Stimulated activated naive CD8-positive, alpha-beta T cell treated with anti-CD3 and anti-CD28 coated beads, Interleukin-15, amount 100 ng/mL, for 72 hours (primary cell): ENCODE measurements around the gene RNASE1.
A peak's percentile ranks its signal among the peaks of the same experiment; 100 is the strongest.
"Not testable (repeated sequence)": the region's sequence is repeated elsewhere in the genome, so short reads cannot be mapped to it uniquely, and the experiment has no call there.

ENCODE experiments used
- ATAC-seq: fragments of 150-1000 bp; cut with Tn5 transposase; 2 replicates; pipeline ENCODE4 v1.10.0; 2021; ENCODE audit warnings: mild to moderate bottlenecking, moderate library complexity
- DNase-seq, 2 donors: peaks; one replicate each; pipeline ENCODE4 v3.0.0; 2021 to 2022
- H3K27ac Mint-ChIP-seq, 2 donors: one replicate each; pipeline ENCODE4 v1.8.0; 2022; ENCODE audit warnings: mild to moderate bottlenecking in 2 of 2, mixed read lengths in 2 of 2, moderate library complexity in 2 of 2
- H3K27me3 Mint-ChIP-seq: one replicate; pipeline ENCODE4 v1.8.0; 2022; ENCODE audit warnings: mixed read lengths
- H3K4me1 Mint-ChIP-seq: one replicate; pipeline ENCODE4 v1.8.0; 2022; ENCODE audit warnings: mild to moderate bottlenecking, mixed read lengths
- H3K4me3 Mint-ChIP-seq, 2 donors: one replicate each; pipeline ENCODE4 v1.8.0; 2022; ENCODE audit warnings: mild to moderate bottlenecking in 2 of 2, mixed read lengths in 2 of 2, moderate library complexity in 1 of 2
- H3K9me3 Mint-ChIP-seq, 2 donors: one replicate each; pipeline ENCODE4 v1.8.0; 2022; ENCODE audit warnings: mixed read lengths in 2 of 2

Gene RNASE1

DNA sequence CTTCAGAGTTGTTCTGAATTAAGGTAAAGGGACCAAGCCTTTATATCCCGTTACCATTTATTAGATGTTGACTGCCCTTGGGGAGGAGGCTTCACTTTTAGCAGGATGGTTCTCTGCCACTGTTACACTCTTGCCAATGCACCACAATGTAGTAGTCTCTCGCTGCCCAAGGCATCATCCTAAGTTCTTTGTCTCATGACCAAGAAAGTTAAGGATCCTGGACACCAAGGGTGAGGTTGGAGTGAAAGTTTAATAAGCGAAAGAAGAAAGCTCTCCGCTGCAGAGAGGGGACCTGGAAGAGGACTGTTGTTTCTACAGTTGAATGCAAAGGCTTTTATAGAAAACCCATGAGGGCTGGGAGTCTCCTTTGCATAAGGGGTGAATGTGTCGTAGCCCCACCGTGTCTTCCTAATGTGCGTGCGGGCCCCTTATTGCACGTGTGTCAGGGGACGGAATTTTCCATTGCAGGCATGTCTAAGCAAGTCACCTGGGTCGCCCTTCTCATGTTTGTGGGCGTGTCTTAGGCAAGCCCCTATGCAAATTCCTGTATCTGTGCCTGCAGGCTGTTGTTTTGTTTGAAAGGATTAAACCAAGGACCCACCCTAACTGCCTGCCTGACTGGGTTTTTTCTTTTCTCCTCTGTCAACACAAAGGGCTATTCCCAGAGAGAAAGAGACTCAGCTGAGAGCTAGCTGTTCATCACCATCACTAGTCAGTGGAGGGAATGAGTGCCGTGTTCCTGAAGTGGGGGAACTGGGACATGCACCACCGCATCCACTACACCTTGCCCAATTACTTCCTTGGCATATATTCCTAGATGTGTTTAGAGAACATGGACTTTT is 17.6 kb upstream of the RNASE1 start:
- DNase-seq = no peak
- no peak for ATAC-seq
- Mint-ChIP-seq H3K27me3 (no peaks in the 10 kb centered on the region), H3K27ac (no peak overlapping the region), H3K4me3 (no peak overlapping the region), H3K4me1 (no peaks in the 10 kb centered on the region), H3K9me3 (no peaks in the 10 kb centered on the region)

DNA sequence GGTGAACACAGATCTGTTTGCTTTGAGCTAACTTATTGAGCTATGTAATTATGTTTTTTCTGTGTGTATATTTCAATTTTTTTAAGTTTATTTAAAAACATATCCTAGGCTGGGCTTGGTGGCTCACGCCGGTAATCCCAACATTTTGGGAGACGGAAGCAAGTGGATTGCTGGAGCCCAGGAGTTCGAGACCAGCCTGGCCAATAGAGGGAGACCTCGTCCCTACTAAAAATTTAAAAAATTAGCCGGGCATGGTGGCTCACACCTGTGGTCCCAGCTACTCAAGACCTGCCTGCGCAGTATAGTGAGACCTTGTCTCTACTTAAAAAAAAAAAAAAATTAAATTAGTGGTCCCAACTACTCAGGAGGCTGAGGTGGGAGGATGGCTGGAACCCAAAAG is 16.2 kb upstream of the RNASE1 start:
- DNase-seq (no peak), ATAC-seq (no peak)
- no peaks in the 10 kb centered on the region for H3K9me3 Mint-ChIP-seq
- H3K27ac Mint-ChIP-seq = no peak overlapping the region
- H3K27me3 Mint-ChIP-seq = no peaks in the 10 kb centered on the region
- no peaks in the 10 kb centered on the region for H3K4me1 Mint-ChIP-seq
- H3K4me3 Mint-ChIP-seq = no peak overlapping the region

DNA sequence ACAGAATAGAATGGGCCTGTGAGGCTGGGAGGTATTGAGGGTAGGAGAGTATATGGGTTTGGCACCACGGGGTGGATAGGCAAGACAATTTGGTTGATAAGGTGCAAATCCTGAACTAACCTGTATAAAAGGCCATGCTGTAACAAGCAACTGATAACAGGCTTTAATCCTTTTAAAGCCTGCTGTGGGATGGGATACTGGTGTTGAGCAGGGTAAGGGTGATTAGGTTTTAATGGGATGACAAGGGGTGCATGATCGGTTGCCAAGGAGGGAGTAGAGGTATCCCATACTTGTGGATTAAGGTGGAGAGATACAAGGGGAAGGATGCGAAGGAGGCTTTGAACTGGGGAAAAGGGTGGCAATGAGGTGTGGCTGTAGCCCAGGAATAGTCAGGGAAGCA is 13.3 kb upstream of the RNASE1 start:
- peak overlapping the region in 1 of 2 donors; percentile 53 for H3K27ac Mint-ChIP-seq
- H3K4me1 Mint-ChIP-seq, H3K4me3 Mint-ChIP-seq, H3K27me3 Mint-ChIP-seq, DNase-seq, H3K9me3 Mint-ChIP-seq, ATAC-seq: not testable (repeated sequence)

DNA sequence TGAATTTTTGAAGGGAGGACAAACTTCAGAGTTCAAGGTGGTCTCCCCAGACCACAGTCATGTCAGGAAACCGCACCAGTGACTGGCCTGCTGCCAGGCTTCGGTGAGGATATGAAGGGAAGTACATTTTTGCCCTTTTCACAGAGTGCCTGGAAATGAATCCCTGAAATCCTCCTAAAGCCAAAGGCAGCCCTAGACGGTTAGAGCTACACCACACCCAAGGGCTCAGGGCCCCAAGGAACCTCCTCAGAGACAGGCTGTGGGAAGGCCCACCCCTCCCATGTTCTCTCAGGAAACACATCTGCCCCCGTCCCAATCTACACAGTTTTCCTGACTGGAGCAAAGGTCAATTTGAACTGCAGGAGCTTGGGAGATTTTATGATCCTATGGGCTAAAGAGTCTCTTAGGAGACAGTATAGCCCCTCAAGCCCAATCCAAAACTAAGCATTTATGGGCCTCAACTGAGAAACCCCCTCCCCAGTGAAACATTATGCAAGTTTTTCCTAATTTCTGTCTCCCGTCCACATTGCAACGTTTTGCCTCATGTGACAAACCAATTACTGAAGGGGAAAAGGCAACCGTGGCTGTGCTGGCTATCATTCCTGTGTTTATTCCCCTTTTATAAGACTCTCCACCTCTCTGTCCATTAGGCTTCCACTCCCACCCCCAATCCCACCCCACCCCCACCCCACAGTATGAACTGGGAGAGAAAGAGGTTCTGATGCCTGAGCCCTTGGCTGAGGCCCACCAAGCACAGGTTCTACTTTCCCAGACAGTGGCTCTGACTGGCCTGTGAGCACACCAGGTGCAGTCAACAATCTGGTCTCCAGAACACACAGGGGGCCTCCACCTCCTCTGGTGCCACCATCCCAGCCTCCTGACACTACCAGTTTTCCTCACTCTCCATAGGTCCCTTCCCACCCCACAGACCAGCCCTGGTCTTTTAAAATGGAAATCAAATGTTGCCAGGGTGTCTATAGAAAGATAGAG is 9.6 kb upstream of the RNASE1 start:
- DNase-seq = no peak
- Mint-ChIP-seq H3K27ac (no peak overlapping the region), H3K4me1 (no peaks in the 10 kb centered on the region), H3K9me3 (no peaks in the 10 kb centered on the region), H3K4me3 (no peak overlapping the region), H3K27me3 (no peaks in the 10 kb centered on the region)
- no peak for ATAC-seq

DNA sequence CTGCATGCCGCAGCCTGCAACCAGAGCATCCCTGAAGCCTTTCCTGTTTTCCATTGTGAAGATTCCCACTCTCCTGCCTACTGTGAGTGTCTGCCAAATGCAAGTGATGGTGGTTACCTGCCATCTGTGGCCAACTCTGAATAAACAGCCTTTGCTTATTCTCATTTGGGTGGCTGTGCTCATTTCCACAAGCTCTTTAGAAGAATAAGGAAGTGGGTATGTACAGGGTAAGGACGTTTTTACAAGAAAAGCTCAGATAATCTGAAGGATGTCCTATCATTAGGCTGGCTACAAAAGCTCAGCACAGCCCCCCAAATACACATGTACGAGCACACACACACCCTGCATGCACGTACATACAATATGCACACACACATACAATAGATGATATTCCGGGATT is 7.3 kb upstream of the RNASE1 start:
- Mint-ChIP-seq H3K9me3 (no peaks in the 10 kb centered on the region), H3K4me1 (no peaks in the 10 kb centered on the region), H3K4me3 (no peak overlapping the region), H3K27me3 (peaks cover 8% of the 10 kb centered on the region), H3K27ac (no peak overlapping the region)
- ATAC-seq (no peak), DNase-seq (no peak)

DNA sequence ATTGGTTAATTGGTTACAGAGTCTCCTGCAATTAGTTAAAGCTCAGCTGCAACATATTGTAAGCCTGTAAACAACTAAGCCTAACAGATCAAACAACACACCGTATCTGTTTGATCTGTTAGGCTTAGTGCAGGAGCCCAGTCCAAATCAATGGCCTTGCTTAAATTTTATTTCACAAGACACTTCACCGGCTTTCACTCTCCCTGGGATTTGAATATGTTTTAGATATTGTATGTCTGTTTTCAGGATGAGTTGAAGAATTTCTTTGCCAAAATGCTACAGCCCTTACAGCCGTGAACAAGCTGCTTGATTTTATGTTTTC is 5.5 kb upstream of the RNASE1 start:
- H3K9me3 Mint-ChIP-seq = no peaks in the 10 kb centered on the region
- no peak overlapping the region for H3K4me3 Mint-ChIP-seq
- no peak for ATAC-seq
- no peaks in the 10 kb centered on the region for H3K4me1 Mint-ChIP-seq
- H3K27ac Mint-ChIP-seq = no peak overlapping the region
- peaks cover 8% of the 10 kb centered on the region for H3K27me3 Mint-ChIP-seq
- no peak for DNase-seq

DNA sequence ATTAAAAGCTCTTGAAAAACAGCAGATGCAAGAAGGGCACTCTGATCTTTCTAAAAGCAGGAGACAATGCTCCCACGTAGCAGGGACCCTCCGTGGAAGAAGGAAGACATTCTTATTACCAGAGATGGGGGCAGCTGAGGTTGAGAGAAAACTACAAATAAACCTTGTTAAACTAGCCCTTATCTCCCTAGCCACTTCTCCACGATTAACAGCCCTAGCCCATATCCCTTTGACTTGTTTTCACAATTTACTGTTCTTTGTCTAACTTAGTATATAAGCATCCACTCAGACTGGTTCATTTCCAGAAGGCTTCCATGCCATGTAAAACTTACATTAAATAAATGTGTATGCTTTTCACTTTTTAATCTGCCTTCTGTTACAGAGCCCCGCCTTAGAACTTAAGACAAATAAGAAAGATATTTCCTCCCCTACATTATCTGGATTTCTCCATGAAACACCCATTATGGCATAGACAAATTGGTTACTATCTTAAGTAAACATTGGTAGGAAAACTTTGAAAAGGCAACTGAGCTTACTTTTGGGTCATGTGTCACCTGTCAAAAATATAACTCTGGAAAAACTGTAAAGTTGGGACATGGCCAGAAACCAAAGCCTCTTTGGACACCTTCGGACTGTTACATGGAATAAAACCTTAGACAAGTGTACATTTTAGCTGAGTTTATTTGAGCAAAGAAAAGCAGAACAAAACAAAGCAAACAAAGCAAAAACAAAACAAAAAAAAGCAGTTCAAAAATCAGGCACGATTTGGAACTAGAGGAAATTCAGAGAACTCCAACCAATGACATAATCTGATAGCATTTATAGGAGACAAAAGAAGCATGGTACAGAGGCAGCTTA is 4.9 kb upstream of the RNASE1 start:
- Mint-ChIP-seq H3K4me1 (no peaks in the 10 kb centered on the region), H3K27me3 (peaks cover 8% of the 10 kb centered on the region), H3K9me3 (no peaks in the 10 kb centered on the region), H3K4me3 (no peak overlapping the region), H3K27ac (no peak overlapping the region)
- DNase-seq (no peak), ATAC-seq (no peak)

DNA sequence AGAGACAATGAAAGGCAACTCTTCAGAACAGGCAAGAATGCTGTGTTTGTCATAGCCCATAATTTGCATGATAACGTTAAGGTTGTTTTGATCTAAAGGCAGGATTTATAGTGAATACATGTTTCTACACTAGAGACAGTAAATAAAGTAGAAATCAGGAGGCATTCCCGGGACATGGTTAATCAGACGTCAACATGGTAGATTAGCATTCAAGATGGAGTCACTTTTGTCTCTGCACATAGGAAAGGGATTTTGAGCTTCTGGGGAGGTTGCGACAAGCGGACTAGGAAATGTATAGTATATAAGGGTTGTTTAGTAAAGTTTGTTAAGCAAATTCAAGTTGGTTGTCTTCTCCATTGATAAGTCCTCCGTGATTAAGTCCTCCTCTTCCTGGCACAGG is 2.8 kb upstream of the RNASE1 start:
- no peak overlapping the region for H3K27ac Mint-ChIP-seq
- ATAC-seq = no peak
- DNase-seq = no peak
- no peaks in the 10 kb centered on the region for H3K4me1 Mint-ChIP-seq
- no peak overlapping the region for H3K4me3 Mint-ChIP-seq
- peaks cover 21% of the 10 kb centered on the region for H3K27me3 Mint-ChIP-seq
- H3K9me3 Mint-ChIP-seq = no peaks in the 10 kb centered on the region

DNA sequence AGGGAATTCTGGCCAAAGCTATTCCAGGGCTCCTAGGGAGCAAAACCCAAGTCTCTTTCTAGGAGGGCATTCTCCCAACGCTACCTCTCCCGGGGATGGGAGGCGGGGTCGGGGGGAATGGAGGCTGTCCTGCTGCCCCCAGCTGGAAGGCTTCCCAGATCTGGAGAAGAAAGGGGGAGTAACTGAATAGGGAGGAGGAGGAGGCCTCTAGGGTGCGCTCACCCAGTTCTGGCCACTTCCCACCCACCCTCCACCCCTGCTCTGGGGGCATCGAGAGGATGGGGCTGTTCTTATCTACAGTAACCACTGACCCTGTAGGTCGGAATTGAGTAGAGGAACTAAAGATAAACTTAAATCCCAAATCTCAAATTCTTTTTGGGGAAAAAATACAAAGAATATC is 579 bp upstream of the RNASE1 start:
- H3K27me3 Mint-ChIP-seq = peaks cover 21% of the 10 kb centered on the region
- H3K4me3 Mint-ChIP-seq = no peak overlapping the region
- no peaks in the 10 kb centered on the region for H3K9me3 Mint-ChIP-seq
- no peaks in the 10 kb centered on the region for H3K4me1 Mint-ChIP-seq
- no peak overlapping the region for H3K27ac Mint-ChIP-seq
- DNase-seq = no peak
- no peak for ATAC-seq

DNA sequence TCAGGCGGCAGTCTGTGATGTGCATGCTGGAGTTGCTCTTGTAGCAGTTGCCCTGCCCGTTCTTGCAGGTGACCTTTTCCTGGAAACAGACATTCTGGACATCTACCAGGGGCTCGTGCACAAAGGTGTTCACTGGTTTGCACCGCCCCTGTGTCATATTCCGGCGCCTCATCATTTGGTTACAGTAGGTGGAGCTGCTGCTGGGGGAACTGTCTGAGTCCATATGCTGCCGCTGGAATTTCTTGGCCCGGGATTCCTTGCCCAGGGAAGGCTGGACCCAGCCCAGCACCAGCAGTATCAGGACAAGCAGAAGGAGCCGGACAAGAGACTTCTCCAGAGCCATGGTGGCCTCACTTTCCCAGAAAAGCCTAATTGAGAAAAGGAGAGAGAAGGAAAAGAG is 918 bp downstream of the RNASE1 start:
- no peak for ATAC-seq
- no peaks in the 10 kb centered on the region for H3K9me3 Mint-ChIP-seq
- no peak overlapping the region for H3K27ac Mint-ChIP-seq
- H3K4me3 Mint-ChIP-seq = no peak overlapping the region
- peaks cover 21% of the 10 kb centered on the region for H3K27me3 Mint-ChIP-seq
- DNase-seq = no peak
- H3K4me1 Mint-ChIP-seq = no peaks in the 10 kb centered on the region

DNA sequence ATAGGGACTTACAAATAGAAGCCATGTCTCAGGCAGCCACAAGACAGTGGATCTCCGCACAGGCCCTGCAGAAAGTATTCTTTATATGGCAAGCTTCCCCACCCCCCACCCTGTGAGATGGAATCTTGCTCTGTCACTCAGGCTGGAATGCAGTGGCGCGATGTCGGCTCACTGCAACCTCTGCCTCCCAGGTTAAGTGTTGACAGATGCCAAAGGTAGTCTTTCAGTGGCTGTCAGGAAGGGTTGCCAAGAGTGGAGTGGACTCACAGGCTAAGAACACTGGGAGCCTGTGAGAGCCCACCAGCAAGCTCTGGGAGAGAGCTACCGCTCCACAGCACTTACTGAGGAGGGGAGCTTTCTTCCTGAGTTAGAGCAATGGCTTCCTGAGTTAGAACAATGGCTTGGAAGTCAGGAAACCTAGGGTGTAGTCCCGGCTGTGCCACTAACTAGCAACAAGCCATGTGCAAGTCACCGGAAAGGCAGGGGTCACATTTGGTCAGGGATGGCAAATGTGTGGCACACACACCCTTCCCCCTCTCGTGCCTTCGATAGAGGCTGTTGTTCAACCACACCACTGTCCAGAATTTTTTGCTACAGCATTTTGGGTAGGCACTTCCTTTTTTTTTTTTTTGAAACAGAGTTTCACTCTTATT is 2.6 kb downstream of the RNASE1 start:
- ATAC-seq = no peak
- H3K9me3 Mint-ChIP-seq = no peaks in the 10 kb centered on the region
- H3K4me3 Mint-ChIP-seq = no peak overlapping the region
- DNase-seq = no peak
- no peak overlapping the region for H3K27ac Mint-ChIP-seq
- H3K4me1 Mint-ChIP-seq = no peaks in the 10 kb centered on the region
- H3K27me3 Mint-ChIP-seq = peaks cover 13% of the 10 kb centered on the region

DNA sequence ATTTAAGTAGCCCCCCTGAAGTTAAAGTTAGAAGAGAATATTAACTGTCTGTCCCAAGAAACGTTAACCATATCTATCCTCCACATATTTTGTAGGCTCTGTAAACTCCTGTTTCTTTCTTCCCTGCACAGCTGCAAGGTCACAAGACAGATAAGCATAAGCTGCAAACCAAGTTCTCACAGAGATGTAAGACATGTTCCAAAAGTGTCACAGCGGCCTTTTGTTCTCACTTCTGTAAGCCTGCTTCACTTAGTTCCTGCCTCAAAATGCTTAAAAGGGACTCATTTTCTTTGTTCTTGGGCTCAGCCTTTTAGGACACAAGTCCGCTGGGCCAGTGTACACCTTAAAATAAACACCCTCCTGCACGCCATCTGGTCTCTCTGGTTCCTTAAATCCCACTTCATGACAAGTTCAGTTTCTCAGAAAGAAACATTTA is 3.2 kb downstream of the RNASE1 start:
- no peak overlapping the region for H3K27ac Mint-ChIP-seq

DNA sequence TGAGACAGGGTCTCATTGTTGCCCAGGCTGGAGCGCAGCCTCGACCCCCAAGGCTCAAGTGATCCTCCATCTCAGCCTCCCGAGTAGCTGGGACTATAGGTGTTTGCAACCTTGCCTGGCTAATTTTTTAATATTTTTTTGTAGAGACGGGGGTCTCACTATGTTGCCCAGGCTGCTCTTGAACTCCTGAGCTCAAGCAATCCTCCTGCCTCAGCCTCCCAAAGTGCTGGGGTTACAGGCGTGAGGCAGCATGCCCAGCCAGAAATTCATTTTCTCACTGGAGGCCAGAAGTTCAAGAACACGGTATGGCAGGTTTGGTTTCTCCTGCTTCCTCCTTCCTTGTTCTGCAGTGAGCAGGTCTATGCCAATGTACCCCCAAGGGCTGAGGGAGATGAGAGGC is 3.7 kb downstream of the RNASE1 start:
- ATAC-seq (no peak), DNase-seq (no peak)
- Mint-ChIP-seq H3K27ac (no peak overlapping the region), H3K4me1 (no peaks in the 10 kb centered on the region), H3K4me3 (no peak overlapping the region), H3K27me3 (peaks cover 13% of the 10 kb centered on the region), H3K9me3 (no peaks in the 10 kb centered on the region)

More for the DNA sequence above, 3.2 kb downstream of the RNASE1 start:
- H3K9me3 Mint-ChIP-seq = no peaks in the 10 kb centered on the region
- DNase-seq = no peak
- H3K27me3 Mint-ChIP-seq = peaks cover 13% of the 10 kb centered on the region
- no peaks in the 10 kb centered on the region for H3K4me1 Mint-ChIP-seq
- no peak overlapping the region for H3K4me3 Mint-ChIP-seq
- ATAC-seq = no peak

DNA sequence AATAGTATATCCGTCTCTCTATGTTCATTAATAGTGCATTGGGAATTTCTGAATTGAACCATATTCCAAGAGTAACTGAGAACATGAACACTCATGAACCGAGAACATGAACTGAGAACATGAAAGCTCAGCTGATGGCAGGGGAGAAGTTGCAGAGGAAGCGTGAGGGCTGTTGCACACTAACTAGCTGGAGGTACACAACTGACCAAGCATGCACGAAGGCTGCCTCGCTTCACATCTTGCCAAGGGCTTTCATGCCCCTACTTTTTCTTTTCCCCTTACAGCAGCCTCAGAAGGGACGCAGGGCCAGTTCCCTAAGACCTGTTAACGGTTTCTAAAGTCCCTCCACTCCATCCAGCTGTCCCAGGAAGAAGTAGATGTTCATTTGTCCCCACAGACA is 4.3 kb downstream of the RNASE1 start:
- no peak overlapping the region for H3K4me3 Mint-ChIP-seq
- ATAC-seq (no peak), DNase-seq (no peak)
- no peaks in the 10 kb centered on the region for H3K9me3 Mint-ChIP-seq
- H3K27me3 Mint-ChIP-seq = peaks cover 13% of the 10 kb centered on the region
- no peaks in the 10 kb centered on the region for H3K4me1 Mint-ChIP-seq
- H3K27ac Mint-ChIP-seq = no peak overlapping the region

DNA sequence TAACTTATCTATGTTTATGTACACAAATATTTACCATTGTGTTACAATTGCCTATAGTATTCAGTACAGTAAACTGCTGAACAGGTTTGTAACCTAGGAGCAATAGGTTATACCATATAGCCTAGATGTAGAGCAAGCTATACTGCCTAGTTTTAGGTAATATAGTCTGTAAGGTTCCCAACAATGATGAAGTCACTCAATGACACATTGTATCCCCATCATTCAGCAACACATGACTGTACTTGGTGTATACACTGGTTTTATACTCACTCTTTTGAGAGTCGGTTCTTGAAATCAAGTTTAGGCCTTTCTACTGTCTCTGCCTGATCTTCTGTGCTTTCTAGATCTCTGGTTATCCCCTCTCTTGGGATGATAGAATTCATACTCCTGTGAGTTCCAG is 5.5 kb downstream of the RNASE1 start:
- no peak overlapping the region for H3K27ac Mint-ChIP-seq
- H3K4me3 Mint-ChIP-seq = no peak overlapping the region
- DNase-seq (no peak), ATAC-seq (no peak)
- H3K27me3 Mint-ChIP-seq = peaks cover 13% of the 10 kb centered on the region
- H3K4me1 Mint-ChIP-seq = no peaks in the 10 kb centered on the region
- H3K9me3 Mint-ChIP-seq = no peaks in the 10 kb centered on the region
